ENCODE data around the gene GET3. TPM values are rescaled to one million over a fixed set of nuclear protein-coding genes. Genes with fewer than 3 reads are reported as not detected.

Gene GET3
- total and polyA plus RNA-seq, 2 of the 13 experiments (the other 11 are each of a cell fraction or from before 2014, with no cell fraction given), result 57.7 to 59.4 TPM

- TF ChIP-seq ZNF142 (CRISPR knock-in tag; IDR thresholded peaks at IDR 0.05), result no peak; the same call in 1 of the 2 replicates
- TF ChIP-seq DMTF1 (CRISPR knock-in tag; IDR thresholded peaks at IDR 0.05), result no peak
- TF ChIP-seq HIVEP1 (CRISPR knock-in tag; IDR thresholded peaks at IDR 0.05), result peak; percentile 94
- TF ChIP-seq TFAP4 (IDR thresholded peaks at IDR 0.05; ENCODE audit: borderline replicate concordance, low read depth), result peak; percentile 88; the same call in 1 of the 2 replicates
- TF ChIP-seq ZMYM4 (CRISPR knock-in tag; IDR thresholded peaks at IDR 0.05), result peak; percentile 46; the same call in 1 of the 2 replicates
- peak; percentile 38; the same call in 1 of the 2 replicates for TF ChIP-seq YEATS4 (CRISPR knock-in tag; IDR thresholded peaks at IDR 0.05; ENCODE audit: borderline replicate concordance)
- no peak for TF ChIP-seq DNMT3B (CRISPR knock-in tag; conservative IDR thresholded peaks at IDR 0.05)
- peak; percentile 85 for TF ChIP-seq MYC (CRISPR knock-in tag; IDR thresholded peaks at IDR 0.05; ENCODE audit: borderline replicate concordance)
- no peak for TF ChIP-seq NFATC3 (CRISPR knock-in tag; IDR thresholded peaks at IDR 0.05)
- TF ChIP-seq ZNF747 (CRISPR knock-in tag; IDR thresholded peaks at IDR 0.05; ENCODE audit: borderline replicate concordance), result peak; percentile 59; the same call in 1 of the 2 replicates
- no peak for TF ChIP-seq TRIM24 (CRISPR knock-in tag; IDR thresholded peaks at IDR 0.05)
- TF ChIP-seq SRF (IDR thresholded peaks at IDR 0.05; ENCODE audit: low read depth, low read length), result no peak
- no peak; the same call in 1 of the 2 replicates for TF ChIP-seq ZBTB43 (CRISPR knock-in tag; conservative IDR thresholded peaks at IDR 0.05)
- TF ChIP-seq ZFP36L1 (CRISPR knock-in tag; IDR thresholded peaks at IDR 0.05), result 0 out of 2 replicates have a peak, but pooled peaks have one; percentile 64
- TF ChIP-seq KDM6A (CRISPR knock-in tag; IDR thresholded peaks at IDR 0.05; ENCODE audit: low read depth), result no peak
- no peak; the same call in 1 of the 2 replicates for TF ChIP-seq SOX5 (CRISPR knock-in tag; IDR thresholded peaks at IDR 0.05; ENCODE audit: borderline replicate concordance)
Measured at GRCh38 chr19:12792051-12792852, 55.0 kb downstream of the GET3 start (continued).

All from HepG2 (cell line).